Heart left ventricle (tissue), 16 donors: ENCODE measurements around the gene USP47. TPM values are rescaled to one million over a fixed set of nuclear protein-coding genes. Genes with fewer than 3 reads are reported as not detected.

Experiments used
- ATAC-seq, 4 donors: fragments of 200-7000 bp; cut with Tn5 transposase; one replicate each; pipeline ENCODE4 v1.9.1; 2020 to 2022; ENCODE audit warnings: moderate library complexity in 4 of 4, mild to moderate bottlenecking in 3 of 4, moderate number of reproducible peaks in 1 of 4
- DNase-seq, 5 donors: peaks; one replicate each; pipeline ENCODE4 v3.0.0-alpha.2; 2020
- H3K27ac ChIP-seq, 12 donors: fragments of 200-600 bp; sonication (generic) in 4 of 12; one replicate each; pipeline versions ENCODE4 v1.5.0 to v1.8.0; 2016 to 2022; ENCODE audit warnings: mild to moderate bottlenecking in 2 of 12
- H3K27me3 ChIP-seq, 9 donors: fragments of 200-600 bp; sonication (generic) in 2 of 9; one replicate each; pipeline versions ENCODE4 v1.5.1 to v1.8.0; 2016 to 2022; ENCODE audit warnings: mild to moderate bottlenecking in 3 of 9
- H3K36me3 ChIP-seq, 9 donors: fragments of 200-600 bp; sonication (generic) in 2 of 9; one replicate each; pipeline versions ENCODE4 v1.5.0 to v1.8.0; 2018 to 2022; ENCODE audit warnings: mild to moderate bottlenecking in 2 of 9
- H3K4me1 ChIP-seq, 12 donors: fragments of 200-600 bp; sonication (generic) in 4 of 12; one replicate each; pipeline versions ENCODE4 v1.5.0 to v1.8.0; 2016 to 2022; ENCODE audit warnings: mild to moderate bottlenecking in 3 of 12
- H3K4me3 ChIP-seq, 12 donors: fragments of 200-600 bp; sonication (generic) in 4 of 12; one replicate each; pipeline versions ENCODE4 v1.5.0 to v1.8.0; 2017 to 2022; ENCODE audit warnings: mild to moderate bottlenecking in 9 of 12, moderate library complexity in 4 of 12
- H3K9me3 ChIP-seq, 12 donors: fragments of 200-600 bp; sonication (generic) in 4 of 12; one replicate each; pipeline versions ENCODE4 v1.5.0 to v1.8.0; 2016 to 2022; ENCODE audit warnings: mild to moderate bottlenecking in 1 of 12
- CTCF ChIP-seq, 12 donors: fragments of 200-600 bp; sonication (generic) in 4 of 12; IDR thresholded peaks; one replicate each; pipeline versions ENCODE4 v1.5.0 to v1.8.0; 2018 to 2022; ENCODE audit warnings: antibody characterized with exemption in 12 of 12, mild to moderate bottlenecking in 5 of 12
- POLR2A ChIP-seq, 2 donors: fragments of 450-650 bp; IDR thresholded peaks; one replicate each; pipeline ENCODE4 v1.6.1; 2017; ENCODE audit warnings: antibody characterized with exemption in 2 of 2, mild to moderate bottlenecking in 2 of 2, moderate library complexity in 2 of 2
- WGBS, 4 donors: extraction: QIAGEN DNeasy Blood & Tissue Kit in 2 of 4; methylation state at CpG; one replicate each; pipeline versions ENCODE4 v1.1.5 to v1.1.7; 2013 to 2018; 5-methylcytosine and 5-hydroxymethylcytosine counted together
- intact Hi-C, 10 donors: fragments of 100-400 bp; cut with DNase I; formaldehyde crosslinking; loops; one replicate each; pipeline versions ENCODE4 v1.11.1 to v1.14.2; 2022
- polyA plus RNA-seq, 2 donors: library from polyadenylated mRNA; stranded (reverse); fragments of 200-250 nt; gene quantifications; one replicate each; pipeline ENCODE4 v1.2.3, GENCODE V29; 2013
- total RNA-seq, 9 donors: library from RNA; depleted of rRNA in 2 of 9; stranded (reverse); fragments of >200 nt in 2 of 9; fragmentation: NEBNext Ultra II Directional in 3 of 9; extraction: Animal tissue kit (Norgen Biotek cat#: 25700) in 3 of 9; gene quantifications; one replicate each; pipeline versions ENCODE4 v1.1.0 to v1.2.4, GENCODE V29; 2016 to 2023
- donor health status: ischemic (EF 13 %, LVEDD 7.1; RV severe dilation, severe dysfunction).
- donor health status: healthy with polysubstance abuse.
- donor health status: DM: no; HTN: yes; CAD: no.
- donor health status: DM: no; HTN: no; CAD: no.
- donor health status: ischemic (EF 25% LVEDD 6.9; RV normal size, moderate dysfunction).
- donor health status: ischemic (EF 25% LVEDD 5.7; RV mildly dilated, moderate dysfunction).
- donor health status: healthy.
- donor health status: DM: yes; HTN: yes; CAD: no.
- donor health status: ischemic (EF 35%, LVEDD 5.7; RV mildly dilated, moderate dysfunction).
- donor health status: nonischemic (EF 11% LVEDD 7.7; RV severe dilation, severe dysfunction).
- donor health status: DM: yes; HTN: yes; CAD: no.
- donor health status: PGD.
- donor health status: ischemic (EF 29% LVEDD 5.4; RV normal size, mild dysfunction).
- donor health status: nonischemic (EF 23%, LVEDD 6.1; RV moderate dilation, normal function).

The USP47 gene
- total and polyA plus RNA-seq, 11 donors, result 26.2 to 89.6 (median 54.3) TPM

DNA sequence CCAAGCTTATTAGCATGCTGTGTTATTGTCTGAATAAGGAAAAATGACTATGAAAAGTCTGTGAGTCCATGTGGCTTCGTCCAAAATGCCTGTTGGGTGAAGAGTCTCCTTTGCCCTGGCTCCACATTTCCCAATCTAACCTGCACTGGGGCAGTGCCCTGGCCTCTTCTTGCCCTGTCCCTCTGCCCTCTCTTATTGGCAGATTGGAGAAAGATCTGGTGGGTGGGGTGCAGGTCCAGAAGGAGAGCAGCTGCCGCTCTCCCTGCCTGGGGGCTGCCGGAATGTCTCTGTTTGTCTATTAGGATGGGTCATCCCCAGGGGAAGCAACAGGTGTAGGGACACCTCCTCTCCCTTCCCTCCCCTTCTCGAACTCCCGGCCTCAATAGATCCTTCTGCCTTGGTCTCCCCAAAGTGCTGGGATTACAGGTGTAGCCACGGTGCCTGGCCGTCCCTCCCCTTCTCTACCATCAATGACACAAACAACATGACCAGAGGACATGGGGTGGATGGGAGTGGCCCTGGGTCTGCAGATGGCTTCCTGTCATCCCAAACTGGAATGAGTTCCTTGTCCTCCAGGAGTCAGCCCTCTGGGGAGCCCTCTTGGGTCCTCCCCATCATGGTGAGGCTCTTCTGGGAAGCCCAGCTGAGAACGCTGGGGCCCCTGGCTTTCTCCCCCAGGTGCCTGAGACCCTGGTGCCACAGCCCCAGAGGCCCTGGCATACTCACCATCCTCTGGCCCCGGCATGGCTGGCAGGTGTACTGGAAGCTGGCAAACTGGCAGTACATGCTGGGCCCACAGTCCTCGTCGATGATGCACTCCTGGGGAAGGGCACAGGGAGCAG lies 126.1 kb downstream of the USP47 start:
- DNase-seq, result no peak
- no peak for TF ChIP-seq CTCF (IDR thresholded peaks at IDR 0.05)
- TF ChIP-seq POLR2A (IDR thresholded peaks at IDR 0.05), result no peak

DNA sequence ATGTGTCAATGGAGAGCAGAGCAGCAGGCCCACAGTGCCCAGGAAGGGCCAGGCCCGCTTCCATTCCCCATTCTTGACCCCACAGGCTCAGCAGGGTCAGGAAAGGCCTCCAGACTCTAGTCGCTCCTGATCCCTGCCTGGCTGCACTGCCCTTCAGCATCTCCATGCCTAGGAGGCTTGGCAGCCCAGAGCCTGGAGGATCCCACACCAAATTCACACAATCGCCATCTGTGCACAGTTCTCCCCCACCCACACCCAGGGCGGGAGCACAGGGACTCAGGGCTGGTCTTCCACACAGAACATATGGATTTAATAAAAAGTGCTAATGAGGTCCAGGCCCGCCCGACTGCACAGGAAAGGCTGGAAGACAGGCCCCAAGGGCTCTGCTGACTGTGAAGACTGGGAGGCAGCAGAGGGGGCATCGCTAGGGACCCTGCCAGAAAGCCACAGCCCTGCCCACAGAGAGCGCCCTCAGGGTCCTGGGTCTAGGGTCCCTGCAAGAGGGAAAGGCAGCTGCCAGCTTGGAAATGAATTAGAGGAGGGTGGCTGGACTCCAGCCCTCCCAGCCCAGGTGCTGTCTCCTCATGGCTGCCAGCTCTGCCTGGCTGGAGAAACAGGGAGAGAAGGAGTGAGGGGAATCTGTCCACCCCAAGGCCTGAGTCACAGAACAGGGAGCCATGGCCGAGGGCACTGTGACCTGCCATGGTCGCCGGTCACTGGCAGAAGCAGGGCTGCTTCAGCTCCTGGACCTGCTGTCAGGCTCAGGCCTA lies 126.9 kb downstream of the USP47 start:
- H3K27me3 ChIP-seq, result no peaks in the 10 kb centered on the region
- ATAC-seq (no peak), DNase-seq (no peak)
- H3K4me1 ChIP-seq, result peaks cover 4 to 94% (median 57%) of the 10 kb centered on the region in 12 donors
- WGBS, 4 donors, result 76 to 94% (median 85%) methylated on average over 5 to 11 of the region's 11 CpGs
- peaks cover 0 to 18% (median 0%) of the 10 kb centered on the region in 9 donors for H3K36me3 ChIP-seq
- TF ChIP-seq CTCF (IDR thresholded peaks at IDR 0.05) (no peak), POLR2A (IDR thresholded peaks at IDR 0.05) (no peak)
- intact Hi-C loops, result loop anchor here in 2 of 10 donors (5.0 kb wide), 2 partner anchors 59 to 74 kb away; no protein-coding TSS in a partner anchor
- H3K27ac ChIP-seq, result peak overlapping the region in 9 of 12 donors; percentile 19 to 71 (median 44)
- H3K9me3 ChIP-seq, result no peaks in the 10 kb centered on the region
- no peak overlapping the region for H3K4me3 ChIP-seq

More for the DNA sequence above, 126.1 kb downstream of the USP47 start:
- intact Hi-C loops, result loop anchor here in 2 of 10 donors (5.0 kb wide), 2 partner anchors 59 to 74 kb away; no protein-coding TSS in a partner anchor
- Histone ChIP-seq H3K4me1 (peaks cover under 1 to 94% (median 51%) of the 10 kb centered on the region in 12 donors), H3K27ac (peak overlapping the region in 9 of 12 donors; percentile 10 to 71 (median 44)), H3K9me3 (no peaks in the 10 kb centered on the region), H3K36me3 (peaks cover 0 to 21% (median 2%) of the 10 kb centered on the region in 9 donors), H3K27me3 (no peaks in the 10 kb centered on the region), H3K4me3 (no peak overlapping the region)
- ATAC-seq, result no peak
- WGBS, 4 donors, result 87 to 94% (median 92%) methylated on average over 7 to 11 of the region's 11 CpGs

- no peaks in the 10 kb centered on the region for H3K27me3 ChIP-seq
- no peaks in the 10 kb centered on the region for H3K9me3 ChIP-seq
- H3K27ac ChIP-seq, result peak overlapping the region in 10 of 12 donors; percentile 15 to 71 (median 44)
- intact Hi-C loops, result loop anchor here in 6 of 10 donors (5.0 to 10.0 kb wide), 5 partner anchors 38 to 75 kb away; partner anchors contain the start of gene DKK3 (in 2 of the 6)
- H3K36me3 ChIP-seq, result peaks cover 0 to 14% (median 0%) of the 10 kb centered on the region in 9 donors
- ATAC-seq, result no peak
- peaks cover 4 to 96% (median 60%) of the 10 kb centered on the region in 12 donors for H3K4me1 ChIP-seq
- TF ChIP-seq POLR2A (IDR thresholded peaks at IDR 0.05) (no peak), CTCF (IDR thresholded peaks at IDR 0.05) (peak in 1 of 12 donors; percentile 11)
- 68 to 82% (median 75%) methylated on average over 17 to 19 of the region's 19 CpGs for WGBS, 4 donors
- peak in 2 of 5 donors; percentile 36 to 60 for DNase-seq
- H3K4me3 ChIP-seq, result no peak overlapping the region
Measured at GRCh38 chr11:11969380-11970215, 127.8 kb downstream of the USP47 start.
